Stimulated activated CD4-positive, alpha-beta T cell treated with anti-CD3 and anti-CD28 coated beads, TNF-alpha, amount 100 ng/mL, for 48 hours (primary cell): ENCODE results near the gene LY9.
"Not testable (repeated sequence)": the region's sequence is repeated elsewhere in the genome, so short reads cannot be mapped to it uniquely, and the experiment has no call there.

Source experiments
- DNase-seq, 3 donors: peaks; one replicate each; pipeline ENCODE4 v3.0.0-alpha.2; 2020; ENCODE audit warnings: low read depth in 3 of 3

Gene LY9

DNA sequence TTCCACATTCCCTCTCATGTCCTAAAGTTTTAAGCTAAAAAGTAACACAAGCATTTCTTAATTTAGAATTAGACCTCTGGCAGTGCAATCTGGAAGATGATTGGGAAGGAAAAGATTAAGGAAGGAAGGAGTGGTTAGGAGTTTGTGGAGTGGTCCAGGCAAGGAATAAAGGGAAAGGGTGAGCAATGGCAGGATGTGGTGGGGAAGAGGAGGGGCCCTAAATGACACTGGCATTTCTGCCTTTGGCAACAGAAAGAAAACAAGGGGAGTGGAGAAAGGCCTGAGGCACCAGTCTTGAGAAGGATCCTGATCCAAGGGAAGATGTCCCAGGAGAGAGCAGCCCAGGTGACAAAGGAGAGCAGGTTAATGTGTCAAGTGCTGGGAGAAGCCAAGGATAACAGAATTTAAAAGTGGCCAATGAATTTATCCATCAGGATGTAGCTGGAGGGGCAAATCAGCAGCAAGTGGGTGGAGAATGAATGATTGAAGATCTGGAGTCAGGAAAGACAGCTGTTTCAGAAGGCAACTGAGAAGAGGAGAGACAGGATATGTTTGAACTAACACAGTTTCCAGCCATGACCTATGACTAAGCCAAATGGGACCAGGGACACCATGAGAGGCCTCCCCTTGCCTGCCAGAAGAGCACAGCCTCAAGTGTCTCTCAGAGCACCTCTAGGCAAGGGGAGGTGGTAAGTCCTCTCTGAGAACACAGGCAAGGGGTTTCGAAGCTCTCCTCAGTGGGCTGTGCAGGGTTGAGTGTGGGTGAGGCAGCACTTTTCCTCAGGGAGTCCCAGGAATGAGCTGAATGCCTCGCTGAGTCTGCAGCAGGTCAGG is 20.9 kb upstream of the LY9 start:
- DNase-seq: no peak

DNA sequence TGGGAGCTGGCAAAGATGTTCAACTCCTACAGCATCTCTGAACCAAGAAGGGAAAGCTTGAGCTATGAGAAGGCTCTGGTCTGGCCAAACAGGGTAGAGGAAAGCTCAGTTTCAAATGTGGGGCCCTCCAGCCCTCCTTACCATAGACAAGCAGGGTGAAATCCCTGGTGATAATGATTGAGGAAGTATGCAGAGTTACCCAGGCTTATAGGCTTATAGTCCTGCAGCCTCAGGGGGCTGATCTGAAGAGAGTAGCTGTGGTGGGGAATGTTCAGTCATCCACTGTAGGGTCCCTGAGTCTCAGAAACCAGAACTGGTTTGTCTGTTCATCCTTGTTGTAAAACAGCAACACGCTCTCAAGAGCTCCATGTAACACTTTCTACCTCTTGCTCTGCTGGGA is 19.8 kb upstream of the LY9 start:
- no peak for DNase-seq

DNA sequence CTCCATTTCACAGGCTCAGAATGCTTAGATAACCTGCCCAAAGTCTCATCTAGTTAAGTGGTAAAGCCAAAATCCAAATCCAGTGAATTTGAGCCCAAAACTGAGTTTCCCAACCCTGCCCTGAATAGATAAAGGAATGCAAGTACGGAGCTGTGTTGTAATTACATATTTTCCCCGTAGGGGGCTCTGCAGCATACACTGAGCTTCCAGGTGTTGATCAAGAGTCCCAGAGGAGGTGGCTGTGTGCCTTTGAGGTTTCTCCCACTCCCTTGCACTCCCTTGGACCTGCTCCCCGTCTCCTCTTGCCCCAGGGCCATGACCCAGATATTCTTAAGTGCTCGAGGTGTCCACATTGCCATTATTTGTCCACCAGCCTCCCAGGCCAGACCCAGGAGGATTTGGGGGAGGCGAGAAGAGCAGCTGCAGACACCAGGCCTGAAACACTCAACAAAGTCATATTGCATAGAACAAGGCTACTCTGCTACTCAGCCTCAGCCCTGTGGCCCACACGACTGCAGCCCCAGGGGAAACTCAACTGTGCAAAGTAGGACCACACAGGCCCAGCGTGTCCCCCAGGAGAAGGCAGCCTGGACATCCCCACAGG is 18.4 kb upstream of the LY9 start:
- DNase-seq: no peak

DNA sequence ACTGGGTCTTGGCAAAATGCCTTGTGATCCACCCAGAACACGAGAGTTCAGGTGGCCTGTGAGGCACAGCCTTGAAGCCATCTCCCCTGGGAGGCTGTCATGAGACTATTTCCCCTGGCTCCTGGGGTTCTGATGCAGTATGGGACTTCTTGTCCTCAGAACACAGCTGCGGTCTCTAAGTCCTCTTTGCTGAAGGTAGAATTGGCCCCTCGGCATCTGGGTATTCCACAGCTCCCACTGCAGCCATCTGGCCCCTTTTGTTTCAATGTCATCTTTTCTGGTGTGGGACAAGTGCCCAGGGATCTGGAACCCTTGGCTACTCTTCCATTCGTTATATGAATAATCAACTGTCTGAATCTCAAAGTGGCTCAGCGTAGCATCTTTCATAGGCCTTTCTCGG is 17.0 kb upstream of the LY9 start:
- no peak for DNase-seq

DNA sequence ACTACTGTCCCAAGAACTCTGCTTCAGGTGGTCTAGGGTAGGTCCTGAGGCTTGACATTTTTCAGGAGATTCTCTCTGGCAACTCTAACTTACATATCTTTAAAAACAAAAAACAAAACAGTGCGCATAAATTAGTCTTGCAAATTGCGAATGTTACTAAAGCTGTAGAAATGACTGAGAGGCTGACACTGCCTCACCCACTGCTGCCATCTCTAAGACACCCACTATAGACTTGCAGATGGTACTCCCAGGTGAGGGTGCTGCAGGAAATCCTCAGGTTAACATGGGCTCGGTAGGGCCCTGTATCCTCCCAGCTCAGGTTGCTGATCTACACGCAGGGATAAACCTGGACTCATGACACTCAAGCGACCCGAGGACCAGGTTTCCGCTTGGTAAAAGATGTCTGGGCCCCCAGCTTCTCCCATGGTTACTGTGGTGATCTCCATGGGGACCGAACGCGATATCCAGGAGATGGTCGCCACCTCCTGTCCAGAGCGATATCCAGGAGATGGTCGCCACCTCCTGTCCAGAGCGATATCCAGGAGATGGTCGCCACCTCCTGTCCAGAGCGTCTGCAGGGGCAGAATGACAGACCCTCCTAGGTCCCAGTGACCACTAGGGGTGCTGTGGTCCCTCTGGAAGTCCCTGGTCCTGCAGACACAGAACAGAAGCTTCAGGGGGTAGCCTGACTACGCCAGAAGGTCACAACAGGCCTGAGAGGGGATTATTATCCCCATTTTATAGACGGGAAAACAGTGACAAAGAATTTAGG is 16.2 kb upstream of the LY9 start:
- DNase-seq: no peak

DNA sequence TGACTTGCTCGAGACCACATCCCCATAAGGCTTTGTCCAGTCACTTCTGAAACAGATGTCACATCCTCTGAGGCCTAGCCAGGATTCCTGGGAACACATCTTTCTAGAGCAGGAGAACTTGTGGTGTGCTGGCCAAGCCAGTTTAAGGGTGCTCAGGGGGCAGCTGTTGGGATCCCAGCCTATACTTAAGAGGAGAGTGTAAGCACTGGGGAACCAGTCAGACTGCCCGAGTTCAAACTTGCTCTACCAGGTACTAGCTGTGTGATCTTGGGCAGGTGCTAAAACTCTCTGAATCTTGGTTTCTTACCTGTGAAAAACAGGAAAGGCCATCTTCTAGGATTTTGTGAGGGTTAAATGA is 15.6 kb upstream of the LY9 start:
- DNase-seq: no peak

DNA sequence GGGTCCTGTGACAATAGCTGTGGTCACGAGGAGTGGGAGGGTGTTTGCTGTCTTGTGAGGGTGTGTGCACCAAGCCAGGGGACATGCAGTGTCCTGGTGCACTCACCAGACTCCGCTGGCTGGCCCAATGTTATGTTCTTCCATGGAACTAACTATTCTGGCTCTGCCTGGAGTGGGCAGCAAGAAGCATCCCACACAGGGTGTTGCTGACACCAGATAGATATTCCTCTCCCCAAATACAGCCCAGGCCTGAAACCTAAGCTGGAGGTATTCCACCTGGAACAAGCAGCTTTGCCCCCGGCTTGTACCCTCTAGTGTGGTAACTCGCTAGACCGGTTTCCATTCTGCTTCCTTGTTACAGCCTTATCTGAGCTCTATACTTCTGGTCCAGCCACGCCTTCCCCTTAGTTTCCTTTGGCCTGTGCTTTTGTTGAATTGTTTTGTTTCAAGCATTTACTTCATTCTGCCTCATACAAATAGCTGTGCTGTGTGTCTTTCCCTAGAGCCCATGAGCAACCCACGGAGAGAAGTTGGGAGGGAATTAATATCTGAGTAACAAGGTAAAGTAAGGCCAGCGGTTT is 14.7 kb upstream of the LY9 start:
- DNase-seq: no peak

DNA sequence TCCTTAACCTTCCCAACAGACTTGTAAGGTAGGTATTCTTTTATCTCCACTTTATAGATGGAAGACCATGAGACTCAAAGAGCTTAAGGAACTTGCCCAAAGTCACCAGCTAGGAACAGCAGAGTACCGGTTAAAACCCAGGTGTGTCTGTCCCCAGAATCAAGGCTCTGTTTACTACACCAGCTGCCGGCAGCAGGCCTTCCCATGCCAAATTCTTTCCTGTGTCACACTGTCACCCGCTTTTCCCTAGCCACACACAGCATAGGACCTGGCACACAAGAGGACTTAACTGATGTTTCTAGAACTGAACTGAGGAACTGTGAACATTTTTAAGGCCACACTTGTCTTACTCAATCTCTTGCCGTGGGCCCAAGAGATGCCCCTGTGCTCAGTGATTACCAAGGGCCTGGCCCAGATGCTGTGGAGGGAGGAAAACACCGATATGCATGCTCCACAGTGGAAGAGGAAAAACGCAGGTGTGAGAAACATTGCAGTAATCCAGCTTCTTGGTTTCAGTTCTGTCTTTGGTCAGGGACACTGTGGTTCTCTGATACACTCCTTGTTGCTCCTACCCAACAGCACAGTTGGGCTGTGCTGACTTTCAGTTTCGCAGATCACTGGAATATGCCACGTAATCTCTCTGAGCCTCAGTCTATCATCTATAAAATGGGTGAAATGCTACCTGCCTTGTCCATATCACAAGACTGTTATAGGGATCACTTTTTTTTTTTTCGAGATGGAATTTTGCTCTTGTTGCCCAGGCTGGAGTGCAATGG is 13.9 kb upstream of the LY9 start:
- DNase-seq: no peak

DNA sequence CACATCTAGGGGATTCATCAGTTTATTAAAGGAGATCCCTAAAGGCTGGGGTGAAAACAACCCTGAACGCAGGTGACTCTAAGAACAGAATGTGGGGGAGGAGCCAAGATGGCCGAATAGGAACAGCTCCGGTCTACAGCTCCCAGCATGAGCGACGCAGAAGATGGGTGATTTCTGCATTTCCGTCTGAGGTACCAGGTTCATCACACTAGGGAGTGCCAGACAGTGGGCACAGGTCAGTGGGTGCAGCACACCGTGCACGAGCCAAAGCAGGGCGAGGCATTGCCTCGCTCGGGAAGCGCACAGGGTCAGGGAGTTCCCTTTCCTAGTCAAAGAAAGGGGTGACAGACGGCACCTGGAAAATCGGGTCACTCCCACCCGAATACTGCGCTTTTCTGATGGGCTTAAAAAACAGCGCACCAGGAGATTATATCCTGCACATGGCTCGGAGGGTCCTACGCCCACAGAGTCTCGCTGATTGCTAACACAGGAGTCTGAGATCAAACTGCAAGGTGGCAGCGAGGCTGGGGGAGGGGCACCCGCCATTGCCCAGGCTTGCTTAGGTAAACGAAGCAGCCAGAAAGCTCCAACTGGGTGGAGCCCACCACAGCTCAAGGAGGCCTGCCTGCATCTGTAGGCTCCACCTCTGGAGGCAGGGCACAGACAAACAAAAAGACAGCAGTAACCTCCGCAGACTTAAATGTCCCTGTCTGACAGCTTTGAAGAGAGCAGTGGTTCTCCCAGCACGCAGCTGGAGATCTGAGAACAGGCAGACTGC is 12.8 kb upstream of the LY9 start:
- not testable (repeated sequence) for DNase-seq

DNA sequence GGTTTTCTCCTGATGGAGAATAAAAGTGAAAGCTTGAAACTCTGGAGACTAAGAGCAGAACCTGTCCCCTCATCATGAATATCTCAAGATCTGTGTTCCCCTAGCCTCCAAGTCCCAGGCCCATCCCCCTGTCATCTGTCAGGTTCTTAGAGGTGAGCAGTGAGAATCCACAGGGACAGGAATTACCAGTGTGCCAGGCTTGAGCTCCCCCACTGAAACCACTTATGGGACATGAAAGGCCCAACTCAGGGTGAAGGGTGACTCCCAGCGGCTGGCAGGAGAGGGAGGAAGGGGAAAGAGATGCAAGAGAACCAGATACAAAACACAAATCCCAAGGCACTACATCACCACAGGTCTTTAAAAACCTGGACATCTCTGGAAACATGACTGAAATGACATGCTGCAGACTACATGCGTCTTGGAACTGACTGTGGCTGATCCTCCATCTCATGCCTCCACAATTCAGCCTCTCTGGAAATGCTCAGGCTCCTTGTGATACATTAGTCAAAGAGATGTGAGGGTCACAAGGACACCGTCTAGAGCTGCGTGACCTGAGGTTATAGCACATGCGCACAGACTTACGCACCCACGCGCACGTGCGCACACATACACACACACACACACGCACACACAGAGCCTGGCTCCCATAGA is 6.8 kb upstream of the LY9 start:
- no peak for DNase-seq

DNA sequence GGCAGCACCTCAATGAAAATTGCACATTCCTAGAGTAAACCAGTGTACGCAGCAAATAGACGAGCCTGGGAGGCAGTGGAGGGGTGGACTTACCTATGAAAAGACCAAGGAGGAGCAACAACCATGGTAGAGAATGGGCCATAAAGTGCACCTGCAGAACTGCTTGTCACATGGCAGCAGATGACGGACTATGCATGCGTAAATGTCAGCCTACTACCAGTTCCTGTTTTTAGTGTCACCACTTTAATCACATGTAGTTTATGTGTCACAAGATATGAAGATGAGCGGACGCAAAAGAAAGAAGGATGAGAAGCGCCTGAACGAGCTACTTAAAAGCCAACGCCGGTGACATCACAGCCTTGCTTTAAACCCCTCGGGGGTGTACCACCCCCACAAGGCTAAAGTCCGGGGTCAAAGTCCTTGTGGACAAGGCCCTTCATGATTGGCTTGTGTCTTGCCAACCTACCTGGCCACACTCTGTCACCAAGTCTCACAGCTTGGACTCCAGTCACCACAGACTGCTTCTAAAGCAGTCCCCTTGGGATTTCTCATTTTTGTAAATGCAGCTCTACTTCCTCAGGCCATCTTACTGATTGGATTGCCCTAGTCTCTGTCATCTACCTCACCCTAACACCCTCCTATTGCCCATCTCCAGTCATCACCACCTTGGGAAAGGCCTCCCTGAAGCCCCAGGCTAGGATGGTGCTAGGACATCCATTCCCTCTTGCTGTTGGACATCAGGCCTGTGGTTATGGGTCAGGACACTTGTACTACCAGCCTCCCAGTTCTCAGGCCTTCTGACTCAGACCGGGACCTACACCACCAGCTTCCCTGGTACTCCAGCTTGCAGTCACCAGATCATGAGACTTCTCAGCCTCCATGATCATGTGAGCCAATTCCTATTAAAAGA is 6.0 kb upstream of the LY9 start:
- DNase-seq: no peak

DNA sequence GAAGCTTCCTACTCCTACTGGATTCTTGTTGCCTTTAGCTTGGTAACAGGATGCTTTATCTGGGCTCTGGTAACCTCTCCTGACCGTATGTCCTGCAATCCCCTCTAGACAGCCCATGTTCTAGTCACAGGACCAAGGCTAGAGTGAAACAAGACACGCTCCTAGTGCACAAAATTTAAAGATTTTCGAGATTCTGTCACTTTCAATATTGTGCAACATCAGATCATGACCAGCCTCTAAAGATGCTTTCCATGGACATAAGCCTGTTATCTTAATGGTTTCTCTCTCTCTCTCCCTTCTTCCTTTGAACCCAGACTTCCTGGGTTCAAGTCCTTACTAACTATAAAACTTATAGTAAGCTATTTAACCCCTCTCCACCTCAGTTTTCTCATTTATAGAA is 1.6 kb upstream of the LY9 start:
- no peak for DNase-seq

DNA sequence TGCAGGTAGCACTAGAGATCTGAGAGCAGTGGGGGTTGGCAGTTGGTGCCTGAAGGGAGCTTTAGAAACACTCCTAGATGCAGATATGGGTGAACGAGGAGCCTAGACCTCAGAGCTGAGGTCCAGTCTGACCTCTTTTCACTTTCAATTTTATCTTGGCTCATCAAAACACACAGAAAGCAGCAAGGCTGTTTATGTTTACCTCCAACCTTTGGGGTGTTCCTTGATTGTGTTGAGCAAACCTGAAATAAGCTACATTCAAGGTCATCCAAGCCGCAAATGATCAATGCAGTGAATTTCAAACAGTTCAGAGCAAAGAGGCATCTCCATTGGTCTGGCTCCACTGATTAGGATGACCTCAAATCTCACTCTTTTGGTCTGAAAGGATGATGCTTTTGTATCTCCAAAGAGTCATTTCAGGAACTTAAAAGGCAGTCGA is 1.3 kb downstream of the LY9 start:
- DNase-seq: no peak

DNA sequence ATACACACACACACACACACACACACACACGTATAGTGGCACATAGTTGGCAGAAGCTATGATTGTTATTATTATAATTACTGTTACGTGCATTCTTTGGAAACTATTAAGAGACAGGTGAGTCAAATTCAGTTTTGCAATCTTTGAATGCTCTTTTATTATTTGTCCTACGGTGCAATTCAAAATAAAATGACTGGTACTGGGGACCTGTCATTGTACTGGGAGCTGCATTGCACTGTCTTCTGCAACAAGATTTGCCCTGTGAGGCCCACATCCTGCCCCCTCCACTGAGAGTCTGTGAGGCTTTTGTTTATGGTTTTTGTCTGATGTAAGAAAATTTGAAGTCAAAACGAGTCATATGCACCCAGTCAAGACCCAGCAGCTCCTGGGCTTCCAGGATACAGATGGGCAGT is 1.9 kb downstream of the LY9 start:
- peak in 2 of 3 donors; percentile 23 to 51 for DNase-seq

DNA sequence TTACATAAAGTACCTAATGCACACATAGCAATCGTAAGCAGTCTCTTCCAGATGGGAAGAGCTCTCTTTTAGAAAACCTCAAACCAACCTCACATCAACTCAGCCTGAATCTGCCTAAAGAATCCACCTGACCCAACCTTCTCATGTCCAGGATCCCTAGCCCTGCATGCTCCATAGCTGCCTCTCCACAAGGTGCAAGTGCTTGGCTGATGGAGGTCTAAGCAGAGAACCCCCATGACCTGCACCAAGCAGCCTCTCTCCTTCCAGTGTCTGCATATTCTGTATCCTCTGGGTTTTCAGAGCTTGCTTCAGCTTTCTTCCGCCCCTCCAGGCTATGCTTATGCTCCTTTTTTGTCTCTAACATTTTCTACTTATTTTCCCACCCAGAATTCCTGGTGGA is 2.5 kb downstream of the LY9 start:
- no peak for DNase-seq

DNA sequence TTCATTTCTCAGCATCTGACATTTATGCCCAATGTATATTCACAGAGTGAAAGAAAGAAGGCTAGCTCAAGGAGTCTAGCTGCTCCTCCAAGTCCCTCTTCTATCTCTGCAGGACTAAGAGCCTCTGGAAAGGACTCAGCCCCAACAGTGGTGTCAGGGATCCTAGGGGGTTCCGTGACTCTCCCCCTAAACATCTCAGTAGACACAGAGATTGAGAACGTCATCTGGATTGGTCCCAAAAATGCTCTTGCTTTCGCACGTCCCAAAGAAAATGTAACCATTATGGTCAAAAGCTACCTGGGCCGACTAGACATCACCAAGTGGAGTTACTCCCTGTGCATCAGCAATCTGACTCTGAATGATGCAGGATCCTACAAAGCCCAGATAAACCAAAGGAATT is 3.7 kb downstream of the LY9 start:
- DNase-seq: no peak

DNA sequence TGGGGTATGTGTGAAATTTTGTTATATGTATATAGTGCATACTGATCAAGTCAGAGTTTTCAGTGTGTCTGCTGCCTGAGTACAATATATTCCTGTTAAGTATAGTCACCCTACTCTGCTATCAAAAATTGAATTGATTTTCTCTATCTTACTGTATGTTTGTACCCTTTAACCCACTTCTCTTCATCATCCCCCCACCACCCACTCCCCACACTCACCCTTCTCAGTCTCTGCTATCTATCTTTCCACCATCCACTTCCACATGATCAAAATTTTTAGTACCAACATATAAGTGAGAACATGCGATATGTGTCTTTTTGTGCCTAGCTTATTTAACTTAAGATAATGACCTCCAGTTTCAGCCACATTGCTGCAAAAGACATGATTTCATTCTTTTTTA is 4.2 kb downstream of the LY9 start:
- no peak for DNase-seq

DNA sequence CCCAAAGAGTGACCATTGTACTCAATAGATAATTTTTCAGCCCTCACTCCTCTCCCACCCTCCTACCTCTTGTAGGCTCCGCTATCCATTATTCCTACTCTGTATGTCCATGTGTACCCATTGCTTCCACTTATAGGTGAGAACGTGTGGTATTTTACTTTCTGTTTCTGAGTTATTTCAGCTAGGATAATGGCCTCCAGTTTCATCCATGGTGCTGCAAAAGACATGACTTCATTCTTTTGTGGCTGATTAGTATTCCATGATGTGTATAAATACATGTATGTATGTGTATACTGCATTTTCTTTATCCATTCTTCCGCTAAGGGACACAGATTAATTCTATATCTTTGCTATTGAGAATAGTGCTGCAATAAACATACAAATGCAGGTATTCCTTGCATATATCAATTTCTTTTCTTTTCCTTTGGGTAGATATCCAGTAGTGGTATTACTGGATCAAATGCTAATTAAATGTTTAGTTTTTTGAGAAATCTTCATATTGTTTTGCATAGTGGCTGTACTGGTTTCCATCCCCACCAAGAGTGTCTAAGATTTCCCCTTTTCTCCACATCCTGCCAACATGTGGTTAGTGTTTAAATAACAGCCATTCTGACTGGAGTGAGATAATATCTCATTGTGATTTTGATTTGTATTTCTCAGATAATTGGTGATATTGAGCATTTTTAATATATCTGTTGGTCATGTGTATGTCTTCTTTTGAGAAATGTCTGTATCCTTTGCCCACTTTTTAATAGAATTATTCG is 4.9 kb downstream of the LY9 start:
- no peak for DNase-seq
